HG02642 (cell line): ENCODE measurements around the gene ZNF296.
A peak's percentile ranks its signal among the peaks of the same experiment; 100 is the strongest.

Experiments
- ATAC-seq: cut with Tn5 transposase; IDR thresholded peaks from one replicate; pipeline ENCODE4 v1.9.1; 2021; ENCODE audit warnings: mild to moderate bottlenecking; ENCODE audit not compliant: unreplicated experiment, poor library complexity

The ZNF296 gene

GRCh38 chr19:45103508-45104319 lies 27.4 kb upstream of the ZNF296 start:
- ATAC-seq, result no peak

GRCh38 chr19:45103156-45103507 lies 26.9 kb upstream of the ZNF296 start:
- no peak for ATAC-seq

- ATAC-seq, result no peak
Measured at GRCh38 chr19:45102481-45102880, 26.2 kb upstream of the ZNF296 start.

- ATAC-seq, result no peak
Measured at GRCh38 chr19:45101806-45102205, 25.5 kb upstream of the ZNF296 start.

GRCh38 chr19:45100846-45101252 lies 24.6 kb upstream of the ZNF296 start:
- no peak for ATAC-seq

- no peak for ATAC-seq
Measured at GRCh38 chr19:45100201-45100600, 23.9 kb upstream of the ZNF296 start.

- no peak for ATAC-seq
Measured at GRCh38 chr19:45099467-45100191, 23.4 kb upstream of the ZNF296 start.

- ATAC-seq, result no peak
Measured at GRCh38 chr19:45098521-45099466, 22.5 kb upstream of the ZNF296 start.

- ATAC-seq, result no peak
Measured at GRCh38 chr19:45097776-45098520, 21.7 kb upstream of the ZNF296 start.

GRCh38 chr19:45097450-45097775 lies 21.1 kb upstream of the ZNF296 start:
- ATAC-seq, result no peak

- ATAC-seq, result no peak
Measured at GRCh38 chr19:45096700-45097099, 20.4 kb upstream of the ZNF296 start.

- ATAC-seq, result no peak
Measured at GRCh38 chr19:45095496-45096413, 19.5 kb upstream of the ZNF296 start.

- ATAC-seq, result no peak
Measured at GRCh38 chr19:45094707-45095106, 18.4 kb upstream of the ZNF296 start.

GRCh38 chr19:45094137-45094536 lies 17.9 kb upstream of the ZNF296 start:
- ATAC-seq, result no peak

- peak; percentile 67 for ATAC-seq
Measured at GRCh38 chr19:45092747-45093678, 16.7 kb upstream of the ZNF296 start, which contains the start of gene PPP1R37. TSS of gene PPP1R37 (plus strand) at chr19:45093179. CDS start at chr19:45093326, 147 bp downstream.

GRCh38 chr19:45091031-45091923 lies 15.0 kb upstream of the ZNF296 start:
- peak; percentile 67 for ATAC-seq

GRCh38 chr19:45090606-45091005 lies 14.3 kb upstream of the ZNF296 start:
- ATAC-seq, result no peak
